Measurements from ENCODE around the gene FCGR1A.
"Not testable (repeated sequence)": the region's sequence is repeated elsewhere in the genome, so short reads cannot be mapped to it uniquely, and the experiment has no call there.

FCGR1A gene

GRCh38 chr1:149783868-149784267 is 1.4 kb downstream of the FCGR1A start:
- H3K9ac ChIP-seq (ENCODE audit: low read length); H3K27me3 ChIP-seq (ENCODE audit: control insufficient read depth, insufficient read depth, low read length); H3K4me1 ChIP-seq (ENCODE audit: control insufficient read depth, insufficient read depth, low read length); H3K4me3 ChIP-seq (ENCODE audit: low read length); H3K36me3 ChIP-seq (ENCODE audit: control insufficient read depth, insufficient read depth, low read length); H3K9me3 ChIP-seq (ENCODE audit: control insufficient read depth, low read length): not testable (repeated sequence)

- not testable (repeated sequence) for H3K9ac ChIP-seq (ENCODE audit: low read length); H3K27me3 ChIP-seq (ENCODE audit: control insufficient read depth, insufficient read depth, low read length); H3K4me3 ChIP-seq (ENCODE audit: low read length); H3K36me3 ChIP-seq (ENCODE audit: control insufficient read depth, insufficient read depth, low read length); H3K9me3 ChIP-seq (ENCODE audit: control insufficient read depth, low read length); H3K4me1 ChIP-seq (ENCODE audit: control insufficient read depth, insufficient read depth, low read length)
These were observed 5.4 kb downstream of the FCGR1A start for GRCh38 chr1:149787688-149788451.

GRCh38 chr1:149792502-149792901 is 10.0 kb downstream of the FCGR1A start:
- H3K4me1 ChIP-seq (ENCODE audit: control insufficient read depth, insufficient read depth, low read length); H3K27me3 ChIP-seq (ENCODE audit: control insufficient read depth, insufficient read depth, low read length); H3K9me3 ChIP-seq (ENCODE audit: control insufficient read depth, low read length); H3K36me3 ChIP-seq (ENCODE audit: control insufficient read depth, insufficient read depth, low read length); H3K4me3 ChIP-seq (ENCODE audit: low read length): not testable (repeated sequence)
- H3K9ac ChIP-seq (ENCODE audit: low read length): peak overlapping the region; percentile 15

- not testable (repeated sequence) for H3K9me3 ChIP-seq (ENCODE audit: control insufficient read depth, low read length); H3K27me3 ChIP-seq (ENCODE audit: control insufficient read depth, insufficient read depth, low read length); H3K4me3 ChIP-seq (ENCODE audit: low read length); H3K4me1 ChIP-seq (ENCODE audit: control insufficient read depth, insufficient read depth, low read length); H3K36me3 ChIP-seq (ENCODE audit: control insufficient read depth, insufficient read depth, low read length)
- H3K9ac ChIP-seq (ENCODE audit: low read length): peak overlapping the region; percentile 15
These were observed 10.5 kb downstream of the FCGR1A start for GRCh38 chr1:149792912-149793515.

GRCh38 chr1:149793885-149794284 is 11.4 kb downstream of the FCGR1A start:
- H3K9me3 ChIP-seq (ENCODE audit: control insufficient read depth, low read length); H3K4me1 ChIP-seq (ENCODE audit: control insufficient read depth, insufficient read depth, low read length); H3K36me3 ChIP-seq (ENCODE audit: control insufficient read depth, insufficient read depth, low read length); H3K27me3 ChIP-seq (ENCODE audit: control insufficient read depth, insufficient read depth, low read length); H3K9ac ChIP-seq (ENCODE audit: low read length); H3K4me3 ChIP-seq (ENCODE audit: low read length): not testable (repeated sequence)

GRCh38 chr1:149801628-149802027 is 19.1 kb downstream of the FCGR1A start:
- not testable (repeated sequence) for H3K9me3 ChIP-seq (ENCODE audit: control insufficient read depth, low read length); H3K36me3 ChIP-seq (ENCODE audit: control insufficient read depth, insufficient read depth, low read length); H3K4me1 ChIP-seq (ENCODE audit: control insufficient read depth, insufficient read depth, low read length); H3K9ac ChIP-seq (ENCODE audit: low read length); H3K27me3 ChIP-seq (ENCODE audit: control insufficient read depth, insufficient read depth, low read length); H3K4me3 ChIP-seq (ENCODE audit: low read length)

GRCh38 chr1:149804417-149805080 is 22.1 kb downstream of the FCGR1A start:
- not testable (repeated sequence) for H3K9ac ChIP-seq (ENCODE audit: low read length); H3K4me1 ChIP-seq (ENCODE audit: control insufficient read depth, insufficient read depth, low read length); H3K27me3 ChIP-seq (ENCODE audit: control insufficient read depth, insufficient read depth, low read length); H3K9me3 ChIP-seq (ENCODE audit: control insufficient read depth, low read length); H3K36me3 ChIP-seq (ENCODE audit: control insufficient read depth, insufficient read depth, low read length); H3K4me3 ChIP-seq (ENCODE audit: low read length)

GRCh38 chr1:149810697-149811405 is 28.4 kb downstream of the FCGR1A start:
- not testable (repeated sequence) for H3K4me3 ChIP-seq (ENCODE audit: low read length); H3K27me3 ChIP-seq (ENCODE audit: control insufficient read depth, insufficient read depth, low read length); H3K9me3 ChIP-seq (ENCODE audit: control insufficient read depth, low read length); H3K9ac ChIP-seq (ENCODE audit: low read length); H3K36me3 ChIP-seq (ENCODE audit: control insufficient read depth, insufficient read depth, low read length); H3K4me1 ChIP-seq (ENCODE audit: control insufficient read depth, insufficient read depth, low read length)

- H3K27me3 ChIP-seq (ENCODE audit: control insufficient read depth, insufficient read depth, low read length); H3K9me3 ChIP-seq (ENCODE audit: control insufficient read depth, low read length); H3K36me3 ChIP-seq (ENCODE audit: control insufficient read depth, insufficient read depth, low read length); H3K9ac ChIP-seq (ENCODE audit: low read length); H3K4me1 ChIP-seq (ENCODE audit: control insufficient read depth, insufficient read depth, low read length); H3K4me3 ChIP-seq (ENCODE audit: low read length): not testable (repeated sequence)
These were observed 29.0 kb downstream of the FCGR1A start for GRCh38 chr1:149811514-149811889.

GRCh38 chr1:149811890-149812829 is 29.7 kb downstream of the FCGR1A start:
- H3K4me1 ChIP-seq (ENCODE audit: control insufficient read depth, insufficient read depth, low read length); H3K27me3 ChIP-seq (ENCODE audit: control insufficient read depth, insufficient read depth, low read length); H3K36me3 ChIP-seq (ENCODE audit: control insufficient read depth, insufficient read depth, low read length); H3K4me3 ChIP-seq (ENCODE audit: low read length); H3K9me3 ChIP-seq (ENCODE audit: control insufficient read depth, low read length): not testable (repeated sequence)
- peak overlapping the region; percentile 55 for H3K9ac ChIP-seq (ENCODE audit: low read length)

GRCh38 chr1:149812893-149813801 is 30.7 kb downstream of the FCGR1A start:
- H3K27me3 ChIP-seq (ENCODE audit: control insufficient read depth, insufficient read depth, low read length); H3K4me1 ChIP-seq (ENCODE audit: control insufficient read depth, insufficient read depth, low read length); H3K4me3 ChIP-seq (ENCODE audit: low read length); H3K9me3 ChIP-seq (ENCODE audit: control insufficient read depth, low read length); H3K36me3 ChIP-seq (ENCODE audit: control insufficient read depth, insufficient read depth, low read length): not testable (repeated sequence)
- H3K9ac ChIP-seq (ENCODE audit: low read length): peak overlapping the region; percentile 39
